Right ventricle myocardium superior (tissue), 1 donor: ENCODE data around the gene NFKB1. TPM values are rescaled to one million over a fixed set of nuclear protein-coding genes. Genes with fewer than 3 reads are reported as not detected.

Experiments used
- ATAC-seq: fragments of 200-7000 bp; cut with Tn5 transposase; one replicate; pipeline ENCODE4 v1.9.1; 2020; ENCODE audit warnings: mild to moderate bottlenecking; ENCODE audit not compliant: poor library complexity
- DNase-seq: peaks from one replicate; pipeline ENCODE4 v3.0.0-alpha.2; 2020
- intact Hi-C: fragments of 100-400 bp; cut with DNase I; formaldehyde crosslinking; loops from one replicate; pipeline ENCODE4 v1.11.2; 2022
- total RNA-seq: library from RNA; stranded (reverse); fragmentation: NEBNext Ultra II Directional; extraction: Animal tissue kit (Norgen Biotek cat#: 25700); gene quantifications from one replicate; pipeline ENCODE4 v1.2.1, GENCODE V29; 2021
- donor health status: DM: no; HTN: yes; CAD: no; lungs with severe emphysema.

The NFKB1 gene
- total RNA-seq, 1 donor from 2014 or later: 18.9 TPM

GRCh38 chr4:102579794-102580462 lies 78.8 kb downstream of the NFKB1 start:
- DNase-seq (no peak), ATAC-seq (no peak)
- intact Hi-C loops: no loop called here

- no peak for ATAC-seq
- DNase-seq: no peak
- intact Hi-C loops: no loop called here
Measured at GRCh38 chr4:102580463-102580842, 79.3 kb downstream of the NFKB1 start.

- DNase-seq: no peak
- ATAC-seq: no peak
- intact Hi-C loops: no loop called here
Measured at GRCh38 chr4:102584091-102584490, 82.9 kb downstream of the NFKB1 start.

GRCh38 chr4:102585329-102585728 lies 84.2 kb downstream of the NFKB1 start:
- DNase-seq (no peak), ATAC-seq (no peak)
- intact Hi-C loops: no loop called here

- intact Hi-C loops: no loop called here
- ATAC-seq (no peak), DNase-seq (no peak)
Measured at GRCh38 chr4:102586002-102586643, 85.0 kb downstream of the NFKB1 start.

- no peak for ATAC-seq
- intact Hi-C loops: no loop called here
- no peak for DNase-seq
Measured at GRCh38 chr4:102586644-102587021, 85.5 kb downstream of the NFKB1 start.

- no peak for ATAC-seq
Measured at GRCh38 chr4:102589743-102590142, 88.6 kb downstream of the NFKB1 start.

GRCh38 chr4:102592256-102592655 lies 91.1 kb downstream of the NFKB1 start:
- ATAC-seq: no peak
- intact Hi-C loops: no loop called here
- no peak for DNase-seq

More at GRCh38 chr4:102589743-102590142, 88.6 kb downstream of the NFKB1 start:
- DNase-seq: no peak
- intact Hi-C loops: no loop called here

GRCh38 chr4:102593147-102593546 lies 92.0 kb downstream of the NFKB1 start:
- ATAC-seq (no peak), DNase-seq (no peak)
- intact Hi-C loops: no loop called here

GRCh38 chr4:102594000-102594399 lies 92.8 kb downstream of the NFKB1 start:
- intact Hi-C loops: no loop called here
- ATAC-seq (no peak), DNase-seq (no peak)

GRCh38 chr4:102596532-102596931 lies 95.4 kb downstream of the NFKB1 start:
- ATAC-seq: no peak
- no peak for DNase-seq
- intact Hi-C loops: no loop called here

GRCh38 chr4:102598086-102598761 lies 97.1 kb downstream of the NFKB1 start:
- DNase-seq (no peak), ATAC-seq (peak; percentile 73)
- intact Hi-C loops: no loop called here

GRCh38 chr4:102598762-102599374 lies 97.7 kb downstream of the NFKB1 start:
- ATAC-seq: no peak
- intact Hi-C loops: no loop called here
- DNase-seq: no peak

GRCh38 chr4:102599455-102599854 lies 98.3 kb downstream of the NFKB1 start:
- DNase-seq (no peak), ATAC-seq (no peak)
- intact Hi-C loops: no loop called here

- ATAC-seq (no peak), DNase-seq (no peak)
- intact Hi-C loops: no loop called here
Measured at GRCh38 chr4:102599886-102600285, 98.7 kb downstream of the NFKB1 start.

GRCh38 chr4:102600689-102601088 lies 99.5 kb downstream of the NFKB1 start:
- intact Hi-C loops: no loop called here
- ATAC-seq: no peak
- no peak for DNase-seq

- ATAC-seq: no peak
- no peak for DNase-seq
- intact Hi-C loops: no loop called here
Measured at GRCh38 chr4:102601586-102602227, 100.5 kb downstream of the NFKB1 start.

GRCh38 chr4:102604222-102604940 lies 103.2 kb downstream of the NFKB1 start:
- DNase-seq (no peak), ATAC-seq (no peak)
- intact Hi-C loops: no loop called here

- ATAC-seq (no peak), DNase-seq (no peak)
- intact Hi-C loops: no loop called here
Measured at GRCh38 chr4:102606261-102606660, 105.1 kb downstream of the NFKB1 start.
